ENCODE measurements around the gene SH3GL3.

The SH3GL3 gene

GRCh38 chr15:83458381-83458780 is 11.2 kb downstream of the SH3GL3 start:
- no peaks in the 10 kb centered on the region for H3K9me3 ChIP-seq (ENCODE audit: control insufficient read depth in 2 of 2, low read length in 2 of 2)
- no peaks in the 10 kb centered on the region for H3K36me3 ChIP-seq (ENCODE audit: control insufficient read depth in 2 of 2, insufficient read depth in 2 of 2, low read length in 2 of 2)
- no peaks in the 10 kb centered on the region for H3K4me1 ChIP-seq (ENCODE audit: control insufficient read depth, insufficient read depth, low read length)
- H3K4me3 ChIP-seq (ENCODE audit: low read length in 2 of 2), result no peak overlapping the region
- H3K27me3 ChIP-seq (ENCODE audit: control insufficient read depth in 1 of 2, insufficient read depth in 2 of 2, low read length in 2 of 2), result peaks cover 0 to 3% of the 10 kb centered on the region in 2 donors
- H3K9ac ChIP-seq (ENCODE audit: low read length in 2 of 2), result no peak overlapping the region
- no peak overlapping the region for H3K27ac ChIP-seq (ENCODE audit: low read length)

- Histone ChIP-seq H3K27ac (ENCODE audit: low read length) (no peak overlapping the region), H3K4me1 (ENCODE audit: control insufficient read depth, insufficient read depth, low read length) (no peaks in the 10 kb centered on the region)
These were observed 14.9 kb downstream of the SH3GL3 start for GRCh38 chr15:83462026-83462425.

GRCh38 chr15:83462953-83463433 is 15.9 kb downstream of the SH3GL3 start:
- H3K27me3 ChIP-seq (ENCODE audit: control insufficient read depth in 1 of 2, insufficient read depth in 2 of 2, low read length in 2 of 2), result no peaks in the 10 kb centered on the region
- no peak overlapping the region for H3K9ac ChIP-seq (ENCODE audit: low read length in 2 of 2)
- no peak overlapping the region for H3K4me3 ChIP-seq (ENCODE audit: low read length in 2 of 2)
- H3K9me3 ChIP-seq (ENCODE audit: control insufficient read depth in 2 of 2, low read length in 2 of 2), result peaks cover 0 to 3% of the 10 kb centered on the region in 2 donors
- no peaks in the 10 kb centered on the region for H3K36me3 ChIP-seq (ENCODE audit: control insufficient read depth in 2 of 2, insufficient read depth in 2 of 2, low read length in 2 of 2)
- H3K27ac ChIP-seq (ENCODE audit: low read length), result no peak overlapping the region
- no peaks in the 10 kb centered on the region for H3K4me1 ChIP-seq (ENCODE audit: control insufficient read depth, insufficient read depth, low read length)

More at GRCh38 chr15:83462026-83462425, 14.9 kb downstream of the SH3GL3 start:
- Histone ChIP-seq H3K9ac (ENCODE audit: low read length in 2 of 2) (no peak overlapping the region), H3K36me3 (ENCODE audit: control insufficient read depth in 2 of 2, insufficient read depth in 2 of 2, low read length in 2 of 2) (no peaks in the 10 kb centered on the region), H3K4me3 (ENCODE audit: low read length in 2 of 2) (no peak overlapping the region), H3K27me3 (ENCODE audit: control insufficient read depth in 1 of 2, insufficient read depth in 2 of 2, low read length in 2 of 2) (peaks cover 0 to under 1% of the 10 kb centered on the region in 2 donors), H3K9me3 (ENCODE audit: control insufficient read depth in 2 of 2, low read length in 2 of 2) (no peaks in the 10 kb centered on the region)

- H3K9me3 ChIP-seq (ENCODE audit: control insufficient read depth in 2 of 2, low read length in 2 of 2), result peaks cover 0 to 3% of the 10 kb centered on the region in 2 donors
- no peaks in the 10 kb centered on the region for H3K27me3 ChIP-seq (ENCODE audit: control insufficient read depth in 1 of 2, insufficient read depth in 2 of 2, low read length in 2 of 2)
- H3K36me3 ChIP-seq (ENCODE audit: control insufficient read depth in 2 of 2, insufficient read depth in 2 of 2, low read length in 2 of 2), result no peaks in the 10 kb centered on the region
- no peaks in the 10 kb centered on the region for H3K4me1 ChIP-seq (ENCODE audit: control insufficient read depth, insufficient read depth, low read length)
- H3K9ac ChIP-seq (ENCODE audit: low read length in 2 of 2), result no peak overlapping the region
- no peak overlapping the region for H3K27ac ChIP-seq (ENCODE audit: low read length)
- no peak overlapping the region for H3K4me3 ChIP-seq (ENCODE audit: low read length in 2 of 2)
These were observed 23.7 kb downstream of the SH3GL3 start for GRCh38 chr15:83470887-83471286.

GRCh38 chr15:83471307-83471866 is 24.2 kb downstream of the SH3GL3 start:
- H3K4me3 ChIP-seq (ENCODE audit: low read length in 2 of 2), result no peak overlapping the region
- H3K4me1 ChIP-seq (ENCODE audit: control insufficient read depth, insufficient read depth, low read length), result no peaks in the 10 kb centered on the region
- no peaks in the 10 kb centered on the region for H3K36me3 ChIP-seq (ENCODE audit: control insufficient read depth in 2 of 2, insufficient read depth in 2 of 2, low read length in 2 of 2)
- H3K27ac ChIP-seq (ENCODE audit: low read length), result no peak overlapping the region
- H3K27me3 ChIP-seq (ENCODE audit: control insufficient read depth in 1 of 2, insufficient read depth in 2 of 2, low read length in 2 of 2), result no peaks in the 10 kb centered on the region
- H3K9me3 ChIP-seq (ENCODE audit: control insufficient read depth in 2 of 2, low read length in 2 of 2), result peaks cover 0 to 3% of the 10 kb centered on the region in 2 donors
- no peak overlapping the region for H3K9ac ChIP-seq (ENCODE audit: low read length in 2 of 2)

GRCh38 chr15:83472151-83472550 is 25.0 kb downstream of the SH3GL3 start:
- Histone ChIP-seq H3K4me3 (ENCODE audit: low read length in 2 of 2) (no peak overlapping the region), H3K9ac (ENCODE audit: low read length in 2 of 2) (no peak overlapping the region), H3K9me3 (ENCODE audit: control insufficient read depth in 2 of 2, low read length in 2 of 2) (peaks cover 0 to 2% of the 10 kb centered on the region in 2 donors), H3K4me1 (ENCODE audit: control insufficient read depth, insufficient read depth, low read length) (no peaks in the 10 kb centered on the region), H3K27me3 (ENCODE audit: control insufficient read depth in 1 of 2, insufficient read depth in 2 of 2, low read length in 2 of 2) (no peaks in the 10 kb centered on the region), H3K27ac (ENCODE audit: low read length) (no peak overlapping the region), H3K36me3 (ENCODE audit: control insufficient read depth in 2 of 2, insufficient read depth in 2 of 2, low read length in 2 of 2) (no peaks in the 10 kb centered on the region)

- H3K27me3 ChIP-seq (ENCODE audit: control insufficient read depth in 1 of 2, insufficient read depth in 2 of 2, low read length in 2 of 2), result no peaks in the 10 kb centered on the region
- H3K9ac ChIP-seq (ENCODE audit: low read length in 2 of 2), result no peak overlapping the region
These were observed 25.7 kb downstream of the SH3GL3 start for GRCh38 chr15:83472797-83473196.

GRCh38 chr15:83474578-83474977 is 27.4 kb downstream of the SH3GL3 start:
- Histone ChIP-seq H3K27ac (ENCODE audit: low read length) (no peak overlapping the region), H3K4me3 (ENCODE audit: low read length in 2 of 2) (no peak overlapping the region), H3K27me3 (ENCODE audit: control insufficient read depth in 1 of 2, insufficient read depth in 2 of 2, low read length in 2 of 2) (no peaks in the 10 kb centered on the region)

More at GRCh38 chr15:83472797-83473196, 25.7 kb downstream of the SH3GL3 start:
- no peaks in the 10 kb centered on the region for H3K36me3 ChIP-seq (ENCODE audit: control insufficient read depth in 2 of 2, insufficient read depth in 2 of 2, low read length in 2 of 2)
- no peak overlapping the region for H3K27ac ChIP-seq (ENCODE audit: low read length)
- no peaks in the 10 kb centered on the region for H3K9me3 ChIP-seq (ENCODE audit: control insufficient read depth in 2 of 2, low read length in 2 of 2)
- no peak overlapping the region for H3K4me3 ChIP-seq (ENCODE audit: low read length in 2 of 2)
- H3K4me1 ChIP-seq (ENCODE audit: control insufficient read depth, insufficient read depth, low read length), result no peaks in the 10 kb centered on the region

GRCh38 chr15:83475551-83475950 is 28.4 kb downstream of the SH3GL3 start:
- Histone ChIP-seq H3K4me1 (ENCODE audit: control insufficient read depth, insufficient read depth, low read length) (no peaks in the 10 kb centered on the region), H3K4me3 (ENCODE audit: low read length in 2 of 2) (no peak overlapping the region), H3K9me3 (ENCODE audit: control insufficient read depth in 2 of 2, low read length in 2 of 2) (no peaks in the 10 kb centered on the region)

More at GRCh38 chr15:83474578-83474977, 27.4 kb downstream of the SH3GL3 start:
- H3K36me3 ChIP-seq (ENCODE audit: control insufficient read depth in 2 of 2, insufficient read depth in 2 of 2, low read length in 2 of 2), result no peaks in the 10 kb centered on the region
- H3K9ac ChIP-seq (ENCODE audit: low read length in 2 of 2), result no peak overlapping the region
- no peaks in the 10 kb centered on the region for H3K9me3 ChIP-seq (ENCODE audit: control insufficient read depth in 2 of 2, low read length in 2 of 2)
- H3K4me1 ChIP-seq (ENCODE audit: control insufficient read depth, insufficient read depth, low read length), result no peaks in the 10 kb centered on the region

GRCh38 chr15:83476066-83476465 is 28.9 kb downstream of the SH3GL3 start:
- H3K4me3 ChIP-seq (ENCODE audit: low read length in 2 of 2), result no peak overlapping the region
- no peaks in the 10 kb centered on the region for H3K4me1 ChIP-seq (ENCODE audit: control insufficient read depth, insufficient read depth, low read length)
- no peak overlapping the region for H3K27ac ChIP-seq (ENCODE audit: low read length)
- H3K36me3 ChIP-seq (ENCODE audit: control insufficient read depth in 2 of 2, insufficient read depth in 2 of 2, low read length in 2 of 2), result no peaks in the 10 kb centered on the region
- H3K9ac ChIP-seq (ENCODE audit: low read length in 2 of 2), result no peak overlapping the region
- no peaks in the 10 kb centered on the region for H3K27me3 ChIP-seq (ENCODE audit: control insufficient read depth in 1 of 2, insufficient read depth in 2 of 2, low read length in 2 of 2)
- no peaks in the 10 kb centered on the region for H3K9me3 ChIP-seq (ENCODE audit: control insufficient read depth in 2 of 2, low read length in 2 of 2)

More at GRCh38 chr15:83475551-83475950, 28.4 kb downstream of the SH3GL3 start:
- H3K9ac ChIP-seq (ENCODE audit: low read length in 2 of 2), result no peak overlapping the region
- H3K27ac ChIP-seq (ENCODE audit: low read length), result no peak overlapping the region
- H3K27me3 ChIP-seq (ENCODE audit: control insufficient read depth in 1 of 2, insufficient read depth in 2 of 2, low read length in 2 of 2), result no peaks in the 10 kb centered on the region
- H3K36me3 ChIP-seq (ENCODE audit: control insufficient read depth in 2 of 2, insufficient read depth in 2 of 2, low read length in 2 of 2), result no peaks in the 10 kb centered on the region

GRCh38 chr15:83476708-83477107 is 29.6 kb downstream of the SH3GL3 start:
- Histone ChIP-seq H3K27me3 (ENCODE audit: control insufficient read depth in 1 of 2, insufficient read depth in 2 of 2, low read length in 2 of 2) (no peaks in the 10 kb centered on the region), H3K27ac (ENCODE audit: low read length) (no peak overlapping the region), H3K36me3 (ENCODE audit: control insufficient read depth in 2 of 2, insufficient read depth in 2 of 2, low read length in 2 of 2) (no peaks in the 10 kb centered on the region), H3K9me3 (ENCODE audit: control insufficient read depth in 2 of 2, low read length in 2 of 2) (no peaks in the 10 kb centered on the region), H3K4me3 (ENCODE audit: low read length in 2 of 2) (no peak overlapping the region), H3K9ac (ENCODE audit: low read length in 2 of 2) (no peak overlapping the region), H3K4me1 (ENCODE audit: control insufficient read depth, insufficient read depth, low read length) (no peaks in the 10 kb centered on the region)
